Fibroblast of skin of right quadriceps (primary cell): ENCODE data around the gene ADAMTSL3.

ENCODE experiments used
- DNase-seq: peaks from one replicate; pipeline ENCODE4 v3.0.0-alpha.2; 2013

The ADAMTSL3 gene, protein sequence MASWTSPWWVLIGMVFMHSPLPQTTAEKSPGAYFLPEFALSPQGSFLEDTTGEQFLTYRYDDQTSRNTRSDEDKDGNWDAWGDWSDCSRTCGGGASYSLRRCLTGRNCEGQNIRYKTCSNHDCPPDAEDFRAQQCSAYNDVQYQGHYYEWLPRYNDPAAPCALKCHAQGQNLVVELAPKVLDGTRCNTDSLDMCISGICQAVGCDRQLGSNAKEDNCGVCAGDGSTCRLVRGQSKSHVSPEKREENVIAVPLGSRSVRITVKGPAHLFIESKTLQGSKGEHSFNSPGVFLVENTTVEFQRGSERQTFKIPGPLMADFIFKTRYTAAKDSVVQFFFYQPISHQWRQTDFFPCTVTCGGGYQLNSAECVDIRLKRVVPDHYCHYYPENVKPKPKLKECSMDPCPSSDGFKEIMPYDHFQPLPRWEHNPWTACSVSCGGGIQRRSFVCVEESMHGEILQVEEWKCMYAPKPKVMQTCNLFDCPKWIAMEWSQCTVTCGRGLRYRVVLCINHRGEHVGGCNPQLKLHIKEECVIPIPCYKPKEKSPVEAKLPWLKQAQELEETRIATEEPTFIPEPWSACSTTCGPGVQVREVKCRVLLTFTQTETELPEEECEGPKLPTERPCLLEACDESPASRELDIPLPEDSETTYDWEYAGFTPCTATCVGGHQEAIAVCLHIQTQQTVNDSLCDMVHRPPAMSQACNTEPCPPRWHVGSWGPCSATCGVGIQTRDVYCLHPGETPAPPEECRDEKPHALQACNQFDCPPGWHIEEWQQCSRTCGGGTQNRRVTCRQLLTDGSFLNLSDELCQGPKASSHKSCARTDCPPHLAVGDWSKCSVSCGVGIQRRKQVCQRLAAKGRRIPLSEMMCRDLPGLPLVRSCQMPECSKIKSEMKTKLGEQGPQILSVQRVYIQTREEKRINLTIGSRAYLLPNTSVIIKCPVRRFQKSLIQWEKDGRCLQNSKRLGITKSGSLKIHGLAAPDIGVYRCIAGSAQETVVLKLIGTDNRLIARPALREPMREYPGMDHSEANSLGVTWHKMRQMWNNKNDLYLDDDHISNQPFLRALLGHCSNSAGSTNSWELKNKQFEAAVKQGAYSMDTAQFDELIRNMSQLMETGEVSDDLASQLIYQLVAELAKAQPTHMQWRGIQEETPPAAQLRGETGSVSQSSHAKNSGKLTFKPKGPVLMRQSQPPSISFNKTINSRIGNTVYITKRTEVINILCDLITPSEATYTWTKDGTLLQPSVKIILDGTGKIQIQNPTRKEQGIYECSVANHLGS (N-terminal part only)

DNA sequence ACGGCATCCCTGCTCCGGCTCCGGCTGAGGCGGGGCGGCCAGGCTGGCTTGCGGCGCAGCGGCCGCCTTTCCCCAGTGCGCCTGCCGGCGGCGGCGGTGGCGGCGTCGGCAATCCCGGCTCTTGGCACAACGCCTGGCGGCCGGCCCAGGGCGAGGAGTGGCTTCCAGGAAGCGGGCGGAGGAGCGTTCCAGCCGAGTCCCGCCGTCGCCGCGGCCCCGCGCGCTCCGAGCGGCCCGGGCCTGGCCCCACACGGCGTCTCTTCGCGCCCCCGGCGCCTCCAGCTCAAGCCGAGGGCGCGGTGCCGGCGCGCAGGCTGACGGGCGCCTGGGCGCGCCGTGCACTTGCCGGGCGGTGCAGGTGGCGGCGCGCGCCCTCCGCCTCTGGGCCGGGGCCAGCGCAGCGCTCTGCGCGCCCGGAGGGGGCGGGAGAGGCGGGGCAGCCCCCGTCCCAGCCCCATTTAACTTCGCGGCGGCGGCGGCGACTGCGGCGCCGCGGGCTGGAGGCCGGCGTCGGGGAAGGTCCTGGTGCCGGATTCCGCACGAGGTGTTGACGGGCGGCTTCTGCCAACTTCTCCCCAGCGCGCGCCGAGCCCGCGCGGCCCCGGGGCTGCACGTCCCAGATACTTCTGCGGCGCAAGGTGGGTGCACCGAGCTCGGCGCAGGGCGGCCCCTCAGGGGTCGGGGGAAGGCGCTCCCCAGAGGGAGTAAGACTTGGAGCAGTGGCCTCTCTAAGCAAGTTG, at the start of gene ADAMTSL3:
Gene ADAMTSL3 (plus strand): TSS at position 485 of the 740 bp plus-strand sequence. CDS start 1,639 bp downstream, outside the sequence.
- DNase-seq, result peak; percentile 55

DNA sequence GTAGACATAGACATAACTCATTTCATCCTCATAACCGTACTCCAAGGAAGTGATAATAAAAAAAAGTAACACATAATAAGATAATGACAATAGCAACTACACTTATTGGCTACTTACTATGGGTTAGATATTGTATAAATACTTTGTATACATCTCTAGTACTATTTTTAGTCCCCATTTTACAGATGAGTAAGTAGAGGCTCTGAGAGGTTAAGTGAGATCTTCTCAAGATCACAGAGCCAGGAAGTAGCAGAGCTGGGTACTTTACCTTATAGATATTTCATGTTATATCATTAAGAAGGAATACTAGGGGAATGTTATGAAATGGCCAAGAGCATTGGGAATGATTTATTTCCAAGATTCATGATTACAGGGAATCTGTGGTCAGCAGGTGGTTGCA, 49.4 kb upstream of the ADAMTSL3 start:
- DNase-seq, result no peak

DNA sequence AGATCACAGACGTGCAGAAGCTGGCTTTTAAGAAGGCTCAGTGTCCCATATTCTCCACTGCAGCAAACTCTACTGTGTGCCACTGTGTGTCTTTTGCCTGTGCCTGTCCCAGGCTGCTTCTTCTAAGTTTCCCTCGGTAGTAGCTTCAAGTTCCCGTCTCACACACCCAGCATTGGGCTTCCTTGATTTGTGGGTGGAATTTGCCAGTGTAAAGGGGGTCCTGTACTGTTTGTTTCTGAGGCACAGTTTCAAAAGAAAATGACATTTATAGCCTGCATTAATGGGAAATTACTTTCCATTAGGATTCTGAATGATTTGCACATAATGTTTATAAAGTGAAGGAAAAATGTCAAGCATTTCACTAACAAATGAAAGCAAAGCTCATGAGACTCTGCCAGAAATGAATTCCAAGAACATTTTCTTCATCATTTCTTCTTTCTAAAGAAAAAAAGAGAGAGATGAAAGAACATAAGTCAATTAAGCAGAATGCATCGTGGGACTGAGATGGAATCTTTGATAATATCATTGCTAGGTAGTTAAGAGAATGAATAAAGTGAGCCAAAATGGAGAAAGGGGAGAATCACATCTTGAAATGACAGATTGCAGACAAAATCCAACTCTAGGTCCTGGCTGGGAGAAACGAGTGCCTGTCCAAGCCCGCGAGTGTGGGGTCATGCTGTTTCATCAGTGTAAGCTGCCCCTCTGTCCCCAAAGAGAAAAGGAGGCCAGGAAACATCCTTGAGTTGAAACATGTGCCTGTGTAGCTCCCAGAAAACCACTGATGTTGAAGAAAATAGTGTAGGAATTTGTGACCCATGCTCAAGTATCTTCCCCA, 48.6 kb upstream of the ADAMTSL3 start:
- no peak for DNase-seq

DNA sequence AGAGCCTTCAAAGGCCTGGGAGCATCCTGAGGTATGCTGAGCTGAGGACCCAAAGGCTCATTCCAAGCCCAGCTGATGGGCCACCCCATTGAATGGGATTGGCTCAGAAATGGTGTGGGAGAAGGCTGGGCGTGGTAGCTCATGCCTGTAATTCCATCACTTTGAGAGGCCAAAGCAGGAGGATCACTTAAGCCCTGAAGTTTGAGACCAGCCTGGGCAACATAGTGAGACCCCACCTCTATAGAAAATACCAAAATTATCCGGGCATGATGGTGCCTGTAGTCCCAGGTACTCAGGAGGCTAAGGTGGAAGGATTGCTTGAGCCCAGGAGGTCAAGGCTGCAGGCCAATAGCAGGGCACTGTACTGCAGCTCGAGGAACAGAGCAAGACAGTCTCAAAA, 43.8 kb upstream of the ADAMTSL3 start:
- no peak for DNase-seq

DNA sequence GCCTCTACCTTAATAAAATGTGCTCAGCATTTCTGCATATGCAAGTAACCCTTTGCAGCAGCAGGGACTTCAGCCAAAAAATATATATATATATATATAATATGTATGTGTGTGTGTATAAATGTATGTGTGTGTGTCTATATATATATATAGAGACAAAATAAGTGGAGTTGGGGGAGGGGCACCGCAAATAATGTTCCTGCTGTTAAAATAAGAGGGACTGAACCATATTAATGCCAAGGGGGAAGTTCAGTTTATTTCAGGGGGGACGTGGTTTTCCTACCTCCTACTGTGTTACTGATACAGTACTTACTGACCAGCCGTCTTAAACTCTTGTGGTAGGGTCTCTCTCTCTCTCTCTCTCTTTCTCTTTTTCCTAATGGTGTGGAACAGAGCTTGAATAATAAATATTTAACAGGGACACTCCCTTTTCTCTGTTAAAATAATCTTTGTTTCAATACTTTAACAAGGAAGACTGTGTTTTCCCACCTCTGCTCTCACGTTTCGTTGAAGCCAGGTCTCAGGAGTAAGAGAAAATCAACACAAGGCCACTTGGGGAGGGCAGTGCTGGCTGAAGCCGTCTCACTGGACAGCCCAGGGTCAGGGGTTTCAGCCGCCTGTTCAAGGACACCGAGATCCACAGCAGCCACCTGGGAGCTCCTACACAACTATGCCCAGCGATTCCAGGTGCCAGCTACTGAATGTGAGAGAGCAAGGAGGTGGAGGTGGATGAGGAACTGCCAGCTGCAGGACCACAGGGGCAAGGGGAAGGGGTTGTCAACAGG, 42.8 kb upstream of the ADAMTSL3 start:
- DNase-seq, result no peak

DNA sequence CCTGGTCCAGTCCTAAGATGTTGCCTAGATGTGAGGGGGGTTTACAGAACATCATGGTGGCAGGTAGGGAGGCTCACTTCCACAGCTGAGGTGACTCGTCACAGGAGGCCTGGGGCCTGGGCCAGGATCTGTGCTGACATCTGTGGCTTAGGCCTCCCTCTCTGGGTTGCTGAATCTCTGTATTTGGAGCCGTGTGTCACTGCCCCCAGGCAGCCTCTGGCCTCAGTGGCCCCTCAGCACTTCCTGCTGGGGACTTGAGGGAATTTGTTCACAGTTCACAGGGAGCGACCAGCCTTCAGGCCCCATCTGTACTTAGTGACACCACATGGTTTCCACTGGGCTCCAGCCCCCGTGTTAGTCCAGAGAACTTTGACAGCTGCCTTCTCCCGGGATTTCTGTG, 41.7 kb upstream of the ADAMTSL3 start:
- DNase-seq, result no peak

DNA sequence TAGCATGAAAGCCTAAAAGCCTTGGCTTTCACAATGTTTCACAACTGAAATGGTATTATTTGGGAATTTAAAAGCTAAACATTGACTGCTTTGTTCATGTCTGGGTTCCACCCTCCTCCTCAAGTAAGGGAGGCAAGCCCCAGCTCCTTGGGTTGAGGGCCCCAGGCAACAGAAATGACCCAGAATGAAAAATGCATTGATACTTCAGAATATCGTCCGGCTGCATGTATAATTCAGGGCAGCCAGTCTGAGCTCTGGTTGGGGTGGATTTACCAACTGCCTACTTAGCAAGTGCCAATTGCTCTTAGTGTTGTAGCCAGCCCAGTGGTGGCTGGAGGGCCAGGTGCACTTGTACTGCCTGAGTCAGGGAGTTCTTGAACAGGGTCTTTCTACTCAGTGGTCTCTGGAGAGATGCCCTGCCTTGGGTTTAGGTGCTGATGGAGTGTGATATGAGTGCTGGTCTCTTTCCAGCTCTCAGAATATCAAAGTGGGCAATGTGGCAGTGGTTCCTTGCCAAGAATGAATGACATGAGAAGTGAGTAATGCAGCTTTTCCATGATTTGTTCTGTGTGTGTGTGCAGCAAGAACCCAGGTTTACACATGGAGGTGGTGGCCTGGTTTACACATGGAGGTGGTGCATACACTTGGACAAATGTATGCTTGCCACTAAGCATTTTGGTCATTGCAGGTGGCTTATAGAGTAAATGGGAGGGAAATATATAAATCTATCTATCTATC, 40.9 kb upstream of the ADAMTSL3 start:
- no peak for DNase-seq

DNA sequence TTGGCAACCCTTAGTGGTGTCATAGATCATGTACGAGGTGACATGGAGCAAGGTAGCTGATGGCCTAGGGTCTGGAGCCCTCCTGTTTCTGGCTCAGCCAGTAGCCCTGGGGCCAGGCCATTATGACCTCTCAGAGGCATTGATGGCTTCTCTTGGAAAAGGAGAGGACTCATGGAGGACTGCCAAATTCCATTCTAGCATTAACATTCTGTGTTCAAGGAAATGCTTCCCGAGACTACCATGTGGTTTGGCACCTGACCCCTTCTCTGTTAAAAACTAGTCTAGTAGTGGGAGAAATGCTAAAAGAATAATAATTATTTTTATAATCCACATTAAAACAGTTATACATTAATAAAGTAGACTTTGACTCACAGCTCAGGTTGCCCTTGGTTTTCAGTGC, 40.2 kb upstream of the ADAMTSL3 start:
- DNase-seq, result peak; percentile 13

DNA sequence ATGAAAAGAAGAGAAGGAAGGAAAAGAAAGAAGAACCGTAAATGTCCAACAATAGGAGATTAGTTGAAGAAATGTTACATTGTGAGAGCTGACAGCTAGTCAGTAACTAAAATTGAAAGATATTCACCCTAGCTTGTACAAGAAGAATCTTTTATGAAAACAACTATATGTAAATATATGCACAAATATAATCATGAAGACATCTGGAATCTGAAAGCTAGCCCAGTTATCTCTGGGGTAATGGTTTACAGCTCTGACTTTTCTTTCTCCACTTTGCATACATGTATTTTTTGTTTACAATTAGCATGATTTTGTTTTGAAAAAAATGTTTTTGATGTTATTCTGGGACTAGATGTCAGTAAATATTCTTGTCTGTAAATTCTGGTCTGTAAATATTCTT, 37.1 kb upstream of the ADAMTSL3 start:
- no peak for DNase-seq

DNA sequence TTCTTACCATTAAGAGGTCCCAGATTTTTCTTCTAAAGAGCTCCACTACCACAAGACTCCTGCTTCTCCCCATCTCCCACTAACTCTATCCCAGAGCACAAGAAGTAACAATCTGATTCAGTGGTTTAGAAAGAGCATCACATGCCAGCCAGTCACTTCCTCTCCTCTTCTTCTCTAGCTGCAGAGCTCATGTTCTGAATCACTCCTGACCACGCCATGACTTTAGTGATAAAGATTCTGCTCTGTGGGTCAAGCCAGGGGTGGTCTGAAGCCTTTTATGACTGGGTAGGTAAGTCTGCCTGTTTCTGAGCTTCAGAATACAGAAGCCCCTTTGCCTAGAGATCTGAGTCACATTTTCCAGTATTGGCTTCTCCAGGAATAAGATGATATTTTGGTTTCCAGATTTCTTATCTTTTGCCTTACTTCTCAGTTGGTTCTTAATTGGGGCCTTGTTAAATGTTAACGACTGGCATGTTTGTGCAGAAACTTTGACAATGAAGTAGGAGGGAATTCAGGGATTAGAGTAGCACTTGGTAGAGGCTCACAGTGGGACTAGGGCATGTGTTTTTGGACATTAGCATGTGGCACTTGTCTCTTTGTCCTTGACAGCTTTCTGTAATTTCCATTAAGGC, 27.6 kb upstream of the ADAMTSL3 start:
- DNase-seq, result peak; percentile 46

DNA sequence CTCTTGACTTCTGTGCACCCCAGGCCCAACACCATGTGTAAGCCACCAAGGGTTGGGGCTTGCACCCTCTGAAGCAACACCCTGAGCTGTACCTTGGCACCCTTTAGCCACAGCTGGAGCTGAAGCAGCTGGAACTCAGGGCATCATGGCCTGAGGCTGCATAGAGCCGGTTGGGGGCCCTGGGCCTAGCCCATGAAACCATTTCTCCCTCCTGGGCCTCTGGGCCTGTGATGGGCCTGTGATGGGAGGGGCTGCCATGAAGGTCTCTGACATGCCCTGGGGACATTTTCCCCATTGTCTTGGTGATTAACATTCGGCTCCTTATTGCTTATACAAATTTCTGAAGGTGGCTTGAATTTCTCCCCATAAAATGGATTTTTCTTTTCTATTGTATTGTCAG, 22.4 kb upstream of the ADAMTSL3 start:
- DNase-seq, result no peak

DNA sequence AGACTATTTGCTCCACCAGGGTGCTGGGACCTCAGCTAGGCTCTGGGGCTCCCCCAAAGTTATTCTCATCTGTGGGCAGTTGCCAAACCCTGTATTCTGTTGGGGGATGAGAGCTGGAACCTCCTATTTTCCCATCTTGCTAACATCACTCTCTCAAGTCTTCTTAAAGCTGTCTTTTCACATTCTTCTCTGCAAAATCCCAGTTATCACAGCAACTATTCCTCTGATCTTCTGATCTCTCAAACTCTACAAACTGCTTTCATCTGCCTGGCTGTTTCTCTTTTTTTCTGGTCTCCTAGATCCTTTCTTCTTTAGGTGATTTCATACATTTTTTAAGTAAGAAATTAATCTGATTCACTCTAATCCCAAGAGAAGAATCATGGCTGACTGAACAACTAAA, 10.7 kb upstream of the ADAMTSL3 start:
- no peak for DNase-seq

DNA sequence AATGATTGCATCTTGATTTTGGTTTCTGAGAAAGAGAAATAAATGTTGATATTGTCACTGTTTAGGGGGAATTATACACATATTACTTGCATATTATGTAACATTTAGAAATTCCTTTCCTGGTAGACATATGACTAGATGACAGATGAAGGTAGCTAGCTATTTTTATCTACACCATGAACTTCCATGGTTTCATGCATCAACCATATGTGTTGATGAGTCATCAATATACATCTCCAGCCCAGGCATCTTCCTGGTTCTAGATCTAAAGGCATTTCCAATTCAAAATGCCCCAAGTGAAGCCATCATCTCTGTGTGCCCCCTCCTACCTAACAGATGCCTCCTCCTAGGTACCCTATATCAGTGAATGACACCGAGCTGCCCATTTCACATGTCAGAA, 9.5 kb upstream of the ADAMTSL3 start:
- DNase-seq, result peak; percentile 6

DNA sequence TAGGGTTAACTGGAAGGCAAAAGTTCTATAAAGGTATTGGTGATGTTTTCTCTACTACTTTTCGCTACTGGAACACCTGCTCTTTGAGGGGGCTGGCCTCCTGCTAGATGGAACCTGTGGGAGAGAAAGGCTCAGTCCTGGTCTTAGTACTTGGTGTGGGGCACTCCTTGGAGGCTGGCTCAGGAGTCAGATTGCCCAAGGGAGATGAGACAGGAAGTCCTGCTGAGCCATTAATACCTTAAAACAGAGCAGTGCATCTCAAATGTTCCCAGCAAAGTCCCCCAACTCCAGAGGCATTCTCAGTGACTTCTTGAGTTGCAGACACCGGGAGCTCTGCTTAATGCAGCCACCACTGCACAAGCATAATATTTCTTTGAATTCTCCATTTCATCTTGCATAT, 3.1 kb upstream of the ADAMTSL3 start:
- DNase-seq, result no peak

DNA sequence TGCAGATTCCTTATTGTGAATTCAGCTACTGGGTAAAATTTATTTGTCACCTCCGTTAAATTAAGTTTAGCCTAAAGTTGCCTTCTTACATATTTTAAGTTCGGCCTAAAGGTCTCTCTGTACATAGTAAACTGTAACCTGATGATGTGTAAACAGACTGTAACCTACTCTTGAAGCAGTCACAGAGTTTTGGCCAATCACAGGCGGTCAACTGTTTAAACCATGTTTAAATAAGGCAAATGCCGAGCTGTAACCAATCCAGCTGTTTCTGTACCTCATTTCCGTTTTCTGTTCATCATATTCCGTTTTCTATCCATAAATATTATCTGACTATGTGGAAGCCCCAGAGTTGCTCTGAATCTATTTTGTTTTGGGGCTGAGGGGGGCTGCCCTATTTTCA, 2.4 kb upstream of the ADAMTSL3 start:
- no peak for DNase-seq

DNA sequence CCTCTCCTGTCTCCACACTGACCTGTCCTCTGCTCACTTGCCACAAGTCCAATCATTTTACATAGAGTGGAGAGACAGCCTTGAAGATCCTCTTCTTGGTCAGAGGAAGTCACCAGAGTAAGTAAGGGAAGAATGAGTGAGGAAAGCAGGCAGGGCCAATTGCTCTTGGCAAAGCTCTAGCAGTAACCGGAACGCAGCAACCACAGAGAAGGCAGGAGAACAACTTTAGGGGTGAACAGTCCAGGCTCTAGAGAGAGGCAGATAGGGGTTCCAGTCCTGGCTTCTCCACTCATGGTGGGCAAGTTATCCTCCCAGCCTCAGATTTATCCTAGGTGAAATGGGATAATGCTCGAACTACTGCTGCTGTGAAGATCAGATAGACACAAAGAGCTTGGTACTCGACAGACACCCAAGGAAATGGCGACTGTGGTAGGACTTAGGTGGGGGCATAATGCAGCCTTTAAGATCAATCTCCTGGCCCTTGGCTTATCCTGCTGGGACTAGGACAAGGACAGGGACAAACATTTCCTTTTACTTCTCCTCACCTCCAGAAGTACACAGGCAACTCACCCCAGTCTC, 1.2 kb upstream of the ADAMTSL3 start:
- no peak for DNase-seq

DNA sequence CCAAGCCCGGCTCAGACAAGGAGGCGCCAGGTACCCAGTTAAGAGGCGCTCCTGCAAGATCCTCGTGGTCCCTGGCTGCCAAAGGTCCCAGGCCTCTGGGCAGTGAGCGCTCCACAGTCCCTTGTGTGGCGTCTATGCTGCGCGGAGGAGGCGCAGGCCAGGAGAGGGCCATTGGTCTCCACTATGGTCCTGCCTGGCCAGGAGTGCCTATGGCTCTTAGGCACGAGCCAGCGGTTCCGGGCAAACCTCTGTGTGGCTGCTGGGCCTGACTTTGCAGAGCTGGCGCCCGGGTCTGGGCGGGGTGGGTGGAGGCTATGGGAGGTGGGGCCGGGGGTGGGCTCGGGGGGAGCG, 660 bp upstream of the ADAMTSL3 start:
- DNase-seq, result no peak

DNA sequence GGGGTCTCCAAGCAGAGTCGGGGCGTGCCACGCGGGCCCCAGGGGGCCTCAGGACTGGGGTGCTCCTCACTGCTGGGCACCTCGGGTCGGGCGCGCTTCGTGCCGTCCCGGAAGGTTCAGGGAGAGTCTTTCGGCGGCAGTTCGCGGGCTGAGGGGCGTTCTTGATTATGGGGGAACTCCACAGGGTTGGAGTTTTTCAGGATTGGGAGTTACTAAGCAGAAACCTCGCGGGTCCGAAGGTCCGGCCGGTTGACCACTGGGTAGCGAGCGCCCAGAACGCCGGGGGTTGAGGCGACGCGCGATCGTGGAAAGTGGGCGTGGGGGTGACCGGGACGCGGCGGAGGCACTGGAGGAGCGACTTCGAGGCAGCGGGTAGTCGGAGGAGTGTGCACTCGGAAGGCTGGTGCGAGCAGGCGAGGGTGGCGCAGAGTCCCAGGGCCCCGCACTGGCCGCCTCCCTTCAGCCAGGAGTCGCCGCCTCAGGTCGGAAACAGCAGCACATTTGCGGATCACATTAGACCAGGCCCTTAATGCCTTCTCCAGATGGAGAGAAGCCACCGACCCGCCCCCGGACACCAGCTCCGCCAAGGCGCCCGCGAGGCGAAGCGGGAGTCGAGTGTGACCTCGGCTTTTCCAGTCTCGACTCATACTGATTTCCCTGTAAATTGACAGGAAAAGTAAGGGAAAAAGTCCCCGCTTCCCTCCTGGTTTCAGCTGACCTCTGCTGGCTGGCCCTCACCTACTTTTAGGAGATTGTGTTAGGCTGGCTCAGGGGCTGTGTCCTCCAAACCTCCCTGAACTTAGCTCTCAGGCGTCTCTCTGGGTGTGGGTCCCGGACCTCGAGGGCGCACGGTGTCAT, 685 bp downstream of the ADAMTSL3 start:
- no peak for DNase-seq
